GM21360 (cell line): Measurements from ENCODE around the gene ACKR3.

ENCODE experiments used
- ATAC-seq: cut with Tn5 transposase; IDR thresholded peaks from one replicate; pipeline ENCODE4 v1.9.1; 2021; ENCODE audit warnings: mild to moderate bottlenecking, moderate library complexity; ENCODE audit not compliant: unreplicated experiment

ACKR3 gene

DNA sequence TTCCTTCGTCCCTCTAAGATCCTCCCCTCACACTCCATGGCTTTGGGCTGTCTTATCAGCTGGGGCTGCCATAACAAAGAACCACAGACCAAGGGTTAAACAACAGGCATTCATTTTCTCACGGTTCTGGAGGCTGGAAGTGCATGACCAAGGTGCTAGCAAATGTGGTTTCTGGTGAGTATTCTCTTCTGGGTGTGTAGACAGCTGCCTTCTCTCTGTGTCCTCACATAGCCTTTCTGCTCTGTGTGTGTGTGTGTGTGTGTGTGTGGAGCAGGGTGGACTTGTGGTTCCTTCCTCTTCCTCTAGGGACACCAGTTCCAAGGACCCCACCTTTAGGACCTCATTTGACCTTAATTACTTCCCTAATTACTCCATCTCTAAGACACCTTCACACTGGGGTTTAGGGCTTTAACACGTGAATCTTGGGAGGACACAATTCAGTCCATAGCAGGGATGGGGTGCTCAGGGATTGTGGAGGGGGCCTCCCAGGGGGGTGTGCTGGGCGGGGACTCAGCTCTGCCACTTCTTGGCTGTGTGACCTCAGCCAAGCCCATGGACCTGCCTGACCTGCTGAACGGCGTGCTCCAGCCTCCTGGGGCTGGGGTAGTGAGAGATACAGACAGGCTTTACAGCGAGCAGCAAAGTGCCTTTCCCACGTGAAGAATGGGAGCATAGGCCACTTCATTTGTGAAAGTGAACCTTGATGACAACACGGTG is 38.0 kb downstream of the ACKR3 start:
- ATAC-seq, result no peak

DNA sequence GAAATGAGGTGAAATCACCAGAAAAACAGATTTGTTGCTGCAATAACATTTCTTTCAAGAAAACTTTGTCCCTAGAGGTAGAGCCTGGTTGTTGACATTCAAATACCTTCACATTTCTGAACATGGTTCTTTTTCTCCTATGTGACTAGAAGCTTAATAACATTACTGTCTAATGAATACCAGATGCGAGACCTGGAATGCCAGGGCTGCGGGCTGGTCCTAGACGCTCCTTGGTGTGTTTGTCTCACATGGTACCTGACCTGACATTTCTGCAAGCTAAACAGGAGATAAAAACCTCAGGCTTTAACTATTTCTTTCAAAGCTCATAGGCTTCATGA is 38.5 kb downstream of the ACKR3 start:
- ATAC-seq, result no peak

DNA sequence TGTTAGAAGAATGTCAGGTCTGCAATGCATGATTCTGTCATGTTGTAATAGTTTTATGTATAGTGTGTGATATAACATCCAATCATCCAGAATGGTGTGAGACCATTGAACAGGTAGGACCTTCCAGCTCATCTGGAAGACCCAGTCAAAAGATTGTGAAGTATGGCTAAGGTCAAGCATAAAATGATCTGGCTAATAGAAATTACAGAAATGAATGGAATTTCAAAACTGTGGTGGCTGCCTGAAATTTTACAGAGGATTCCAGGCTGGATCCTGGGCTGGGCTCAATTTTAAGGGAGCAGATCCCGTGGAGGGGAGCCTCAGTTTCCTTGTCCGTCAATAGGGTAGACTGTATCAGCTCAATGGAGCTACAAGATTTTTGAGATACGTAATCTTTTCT is 39.1 kb downstream of the ACKR3 start:
- ATAC-seq, result no peak

DNA sequence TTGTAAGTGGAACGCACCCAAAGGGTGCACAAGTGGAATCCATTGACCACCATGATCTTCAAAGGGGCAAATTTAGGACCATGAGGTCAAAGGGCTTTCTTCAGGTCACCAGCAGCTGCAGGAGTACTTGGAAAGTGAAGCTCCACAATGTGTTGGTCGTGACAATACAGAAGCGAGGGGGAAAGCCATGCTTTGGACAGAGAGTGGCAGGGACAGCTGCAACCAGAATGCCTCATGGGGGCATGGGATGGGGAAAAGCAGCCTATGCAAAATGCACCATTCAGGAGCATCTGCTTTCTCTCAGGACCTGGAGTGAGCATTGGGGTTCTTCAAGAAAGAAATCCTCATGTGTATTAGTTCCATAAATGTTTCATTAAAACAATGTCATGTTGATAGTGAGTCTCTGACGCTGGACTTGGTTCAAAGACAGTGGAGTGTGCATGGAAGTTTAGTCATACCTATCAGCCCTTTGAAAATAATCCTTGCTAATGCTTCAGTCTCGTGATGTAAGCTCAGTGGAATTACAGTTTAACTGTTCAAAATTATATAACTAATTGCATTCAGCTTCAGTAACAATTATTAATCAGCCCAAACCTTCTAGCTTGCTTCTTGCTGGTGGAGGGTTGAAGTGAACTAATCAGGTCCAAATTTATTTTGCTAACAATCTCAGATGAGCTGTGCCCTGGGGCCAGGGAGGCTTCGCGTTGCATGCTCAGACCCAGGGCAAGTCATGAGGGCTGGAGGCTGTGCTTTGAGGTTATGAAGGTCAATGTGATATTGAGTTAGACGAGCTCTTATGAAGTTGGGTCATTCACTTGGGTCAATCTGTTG is 41.6 kb downstream of the ACKR3 start:
- ATAC-seq, result no peak

DNA sequence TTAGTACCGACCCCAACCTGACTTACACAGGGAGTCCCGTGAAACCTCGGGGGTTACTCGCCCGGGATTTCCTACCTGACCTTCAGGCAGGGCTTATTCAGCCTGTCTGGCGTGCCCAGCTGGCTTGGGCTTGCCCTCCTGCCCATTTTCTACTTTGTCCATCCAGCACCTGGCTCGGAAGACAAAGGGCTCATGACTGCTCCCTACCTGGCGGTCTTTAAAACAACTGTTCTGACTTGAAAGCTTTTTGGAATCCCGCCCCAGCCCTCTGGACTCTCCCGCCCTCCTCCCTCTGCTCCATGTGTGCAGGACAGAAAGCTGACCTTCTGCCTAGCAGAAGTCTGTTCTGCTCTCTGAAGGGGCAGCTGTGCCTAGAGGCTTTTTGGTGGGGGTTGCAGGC is 43.1 kb downstream of the ACKR3 start:
- ATAC-seq, result no peak

DNA sequence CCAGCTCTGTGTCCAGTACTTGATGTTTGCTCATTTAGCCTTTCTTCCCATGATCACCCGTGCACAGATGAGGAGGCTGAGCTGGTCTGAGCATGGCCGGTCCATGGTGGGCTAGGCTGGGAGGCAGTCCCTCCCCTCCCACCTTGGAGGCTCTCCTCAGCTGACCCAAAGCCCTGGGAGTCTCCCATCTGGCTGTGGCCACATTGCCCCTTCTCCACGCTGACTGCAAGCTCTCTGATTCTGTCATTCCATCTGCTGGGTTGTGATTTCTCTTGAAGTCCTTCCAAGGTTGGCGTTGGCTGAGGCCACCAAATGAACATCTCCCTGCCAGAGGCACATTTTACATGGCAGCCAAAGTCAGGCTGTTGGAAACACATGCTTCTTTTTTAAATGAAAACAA is 44.0 kb downstream of the ACKR3 start:
- no peak for ATAC-seq

DNA sequence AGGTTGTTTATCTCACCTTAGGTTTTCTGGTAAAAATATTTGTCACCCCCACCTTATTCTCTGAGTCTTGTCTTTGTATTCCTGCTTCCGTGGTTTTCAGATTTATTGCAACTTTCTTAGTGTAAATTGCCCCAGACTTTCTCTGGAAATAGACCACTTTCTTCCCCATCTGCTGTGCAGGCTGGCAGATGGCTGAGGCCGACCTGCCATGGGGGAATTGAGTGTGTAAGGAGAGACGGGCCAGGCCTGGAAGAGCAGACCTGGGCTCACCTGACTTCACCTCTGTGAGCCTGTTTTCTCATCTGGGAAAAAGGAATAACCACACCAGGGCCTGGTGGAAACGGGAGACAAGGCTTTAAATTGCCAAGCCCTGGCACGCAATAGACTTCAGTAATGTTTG is 44.9 kb downstream of the ACKR3 start:
- no peak for ATAC-seq

DNA sequence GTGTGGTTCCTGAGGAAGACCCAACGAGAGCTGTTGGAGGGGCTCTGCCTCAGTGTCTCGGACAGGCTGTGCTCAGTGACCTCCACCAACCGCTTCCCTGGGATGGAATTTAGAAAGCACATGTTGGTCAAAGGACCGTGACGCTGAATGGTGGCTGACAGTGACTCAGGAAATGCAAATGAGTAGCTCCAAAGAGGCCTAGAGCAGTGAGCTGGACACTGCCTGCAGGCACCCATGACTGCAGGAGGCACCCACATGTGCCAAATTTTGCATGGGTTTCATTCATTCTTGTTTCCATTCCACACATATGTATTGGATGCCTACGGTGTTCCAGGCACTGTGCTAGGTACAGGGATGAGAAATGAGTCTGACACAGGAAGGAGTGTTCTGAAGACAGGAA is 46.4 kb downstream of the ACKR3 start:
- no peak for ATAC-seq

DNA sequence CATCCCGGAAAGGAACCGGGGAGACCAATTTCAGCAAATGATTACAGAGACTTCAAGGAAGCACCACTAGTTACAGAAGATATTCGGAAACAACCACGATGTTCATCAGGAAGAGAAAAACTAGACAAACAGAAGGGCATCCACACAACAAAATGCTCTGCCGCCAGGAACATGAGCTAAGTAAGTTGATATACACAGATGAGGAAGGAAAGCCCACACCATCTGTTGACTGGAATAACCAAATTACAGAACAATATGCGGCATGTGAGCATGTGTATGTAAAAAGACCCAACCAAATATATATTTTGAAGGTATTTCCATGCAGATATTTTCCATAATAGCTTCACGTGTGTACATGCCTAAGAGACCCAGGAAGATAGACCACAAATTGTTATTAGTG is 47.0 kb downstream of the ACKR3 start:
- no peak for ATAC-seq

DNA sequence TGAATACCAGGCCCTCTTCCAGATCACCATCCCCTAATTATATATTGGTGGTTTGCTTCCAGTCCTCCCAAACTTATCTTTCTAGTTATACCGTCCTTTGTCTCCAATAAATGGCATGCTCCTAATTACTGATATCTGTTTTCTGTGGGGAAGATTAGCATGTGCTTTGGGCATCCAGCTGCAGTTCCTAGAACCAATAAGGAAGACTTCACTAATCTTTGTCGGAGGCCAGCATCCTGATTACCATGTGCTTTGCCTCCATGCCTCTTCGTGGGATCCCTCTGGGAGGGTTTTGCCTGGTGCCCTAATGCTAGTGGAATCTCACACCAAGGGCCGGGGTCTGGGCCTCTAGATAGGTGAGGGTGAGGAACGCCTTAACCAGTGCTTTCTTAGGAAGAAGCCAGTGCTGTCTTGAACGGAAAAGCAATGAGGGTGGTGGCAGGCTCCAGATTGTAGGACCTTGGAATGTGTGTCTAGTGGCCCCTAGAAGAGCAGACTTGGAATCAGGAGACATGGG is 47.7 kb downstream of the ACKR3 start:
- no peak for ATAC-seq

DNA sequence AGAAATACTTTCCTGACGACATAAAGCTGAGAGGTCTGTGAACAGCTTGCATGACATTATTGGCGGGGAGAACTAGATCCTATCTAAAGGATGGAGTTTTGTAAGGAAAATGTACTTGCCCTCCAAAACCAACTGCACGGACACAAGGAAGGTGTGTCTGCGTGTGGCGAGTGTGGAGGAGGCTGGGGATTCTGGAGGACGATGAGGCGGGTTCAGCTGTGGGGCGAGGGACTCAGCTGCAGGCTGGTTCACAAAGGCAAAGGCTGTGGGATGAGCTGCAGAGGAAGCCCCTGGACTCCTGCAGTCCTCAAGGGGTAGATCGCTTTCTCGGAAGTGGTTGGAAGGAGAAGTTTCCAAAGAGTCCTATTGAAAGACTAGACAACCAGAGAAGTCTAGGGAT is 48.2 kb downstream of the ACKR3 start:
- no peak for ATAC-seq

DNA sequence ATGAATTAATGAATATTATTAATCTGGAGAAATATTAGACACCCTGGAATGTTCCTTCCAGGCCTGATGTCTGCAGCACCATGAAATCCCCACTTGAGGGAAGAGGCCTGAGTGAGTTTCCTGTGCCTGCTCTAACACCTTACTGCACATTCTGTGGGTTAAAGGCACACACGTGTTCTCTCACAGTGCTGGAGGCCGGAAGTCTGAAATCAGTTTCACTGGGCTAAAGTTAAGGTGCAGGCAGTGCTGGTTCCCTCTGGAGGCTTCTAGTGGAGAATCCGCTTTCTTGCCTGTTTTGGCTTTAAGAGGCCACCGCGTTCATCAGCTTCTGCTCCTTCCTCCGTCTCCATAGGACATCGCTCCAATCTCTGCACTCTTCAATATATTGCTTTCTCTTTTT is 48.7 kb downstream of the ACKR3 start:
- ATAC-seq, result no peak

DNA sequence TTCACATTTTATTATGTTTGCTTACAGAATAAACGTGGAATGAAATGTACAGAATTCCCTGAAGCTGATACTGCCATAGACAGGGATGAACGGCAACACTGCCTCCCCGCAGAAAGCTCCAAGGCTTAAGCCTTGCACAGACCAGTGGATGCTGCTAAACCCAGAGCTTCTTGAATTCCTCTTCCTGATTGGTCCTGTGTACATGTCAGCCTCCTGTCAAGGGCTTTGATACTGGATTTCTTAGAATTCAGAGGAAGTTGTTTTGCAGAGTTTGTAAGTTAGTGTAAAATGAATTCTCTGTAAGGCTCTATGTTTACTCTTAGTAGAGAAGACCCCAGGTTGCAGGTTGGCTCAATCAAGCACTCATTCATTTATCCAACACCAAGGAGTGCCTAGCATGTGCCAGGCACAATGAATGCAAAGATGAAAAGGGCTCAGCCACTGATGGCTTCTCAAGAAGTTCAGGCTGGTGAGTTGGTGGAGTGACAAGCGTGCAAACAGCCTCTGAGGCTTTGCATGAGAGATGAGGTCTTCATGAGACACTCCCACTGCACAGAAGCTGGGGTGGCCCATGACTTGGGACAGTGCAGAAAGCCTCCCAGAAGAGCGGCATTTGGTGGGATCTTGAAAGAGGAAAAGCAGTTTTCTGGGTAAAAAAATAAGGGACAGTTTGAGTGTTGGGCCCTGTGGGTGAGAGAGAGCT is 50.4 kb downstream of the ACKR3 start:
- ATAC-seq, result no peak

DNA sequence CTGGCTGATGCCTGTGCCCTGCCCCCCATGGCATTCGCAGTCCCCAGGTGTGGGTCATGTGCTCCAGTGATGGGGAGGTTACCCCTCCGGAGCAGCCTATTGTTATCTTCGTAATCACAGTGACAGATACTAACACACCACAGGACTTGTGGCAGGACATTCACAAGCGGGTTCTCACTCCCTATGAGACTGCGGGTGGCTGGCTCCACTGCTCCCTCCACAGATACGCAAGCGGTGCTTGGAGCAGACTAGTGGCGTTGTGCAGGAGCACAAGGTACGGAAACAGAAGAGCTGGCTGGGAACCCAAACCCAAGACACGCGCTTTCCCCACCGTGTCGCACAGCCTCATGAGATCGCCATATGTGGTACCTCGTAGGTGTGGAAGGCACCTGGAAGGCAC is 52.2 kb downstream of the ACKR3 start:
- ATAC-seq, result no peak

DNA sequence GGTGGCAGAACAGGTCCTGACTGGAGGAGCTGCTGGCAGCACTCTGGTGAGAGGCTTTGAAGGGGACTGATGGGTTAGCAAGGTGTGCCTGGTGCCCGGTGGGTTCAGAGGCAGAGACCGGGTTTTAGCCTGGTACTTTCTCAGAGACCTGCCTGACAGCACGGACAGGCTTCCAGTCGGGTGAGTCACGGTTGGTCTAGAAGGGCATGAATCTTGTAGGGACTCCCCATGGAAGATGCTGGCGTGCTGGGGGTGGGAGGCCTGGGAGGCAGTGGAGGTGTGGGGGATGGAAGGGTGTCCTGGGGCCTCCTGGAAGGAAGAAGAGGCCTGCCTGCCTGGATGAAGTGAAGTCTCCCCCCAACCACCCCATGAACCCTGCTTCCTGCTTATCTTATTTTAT is 52.6 kb downstream of the ACKR3 start:
- ATAC-seq, result no peak

DNA sequence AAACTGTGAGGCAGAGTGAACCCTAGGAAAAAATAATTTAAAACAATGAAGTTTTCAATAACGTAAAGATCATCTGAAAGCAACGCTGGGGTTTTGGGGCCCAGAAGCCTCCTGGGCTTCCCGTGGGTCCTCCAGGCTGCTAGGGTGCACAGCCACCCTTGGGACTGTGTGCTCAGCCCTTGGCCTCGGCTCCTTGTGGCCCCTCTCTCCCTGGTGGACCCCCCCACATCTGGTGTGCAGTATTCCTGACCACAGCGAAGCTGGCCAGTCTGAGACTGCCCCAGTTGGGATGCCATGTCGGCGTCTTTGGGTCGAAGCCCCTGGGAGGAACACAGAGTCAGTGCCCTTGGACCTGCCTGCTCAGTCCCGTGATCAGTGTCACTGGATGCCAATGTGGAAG is 53.0 kb downstream of the ACKR3 start:
- no peak for ATAC-seq

DNA sequence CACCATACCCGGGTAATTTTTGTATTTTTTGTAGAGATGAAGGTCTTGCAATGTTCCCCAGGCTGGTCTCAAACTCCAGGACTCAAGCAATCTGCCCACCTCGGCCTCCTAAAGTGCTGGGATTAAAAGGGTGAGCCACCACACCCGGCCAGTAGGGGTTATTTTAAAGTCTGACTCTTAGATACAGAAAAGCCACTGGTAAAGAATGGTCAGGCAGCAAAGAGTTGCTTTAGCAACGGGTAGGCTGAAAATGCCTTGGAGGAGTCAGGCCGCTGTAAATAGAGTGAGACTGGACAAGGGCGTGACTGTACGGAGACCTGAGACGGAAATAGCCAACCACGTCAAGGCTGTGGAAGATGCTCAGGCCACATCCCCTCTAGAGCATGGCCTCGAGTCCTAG is 54.2 kb downstream of the ACKR3 start:
- no peak for ATAC-seq

DNA sequence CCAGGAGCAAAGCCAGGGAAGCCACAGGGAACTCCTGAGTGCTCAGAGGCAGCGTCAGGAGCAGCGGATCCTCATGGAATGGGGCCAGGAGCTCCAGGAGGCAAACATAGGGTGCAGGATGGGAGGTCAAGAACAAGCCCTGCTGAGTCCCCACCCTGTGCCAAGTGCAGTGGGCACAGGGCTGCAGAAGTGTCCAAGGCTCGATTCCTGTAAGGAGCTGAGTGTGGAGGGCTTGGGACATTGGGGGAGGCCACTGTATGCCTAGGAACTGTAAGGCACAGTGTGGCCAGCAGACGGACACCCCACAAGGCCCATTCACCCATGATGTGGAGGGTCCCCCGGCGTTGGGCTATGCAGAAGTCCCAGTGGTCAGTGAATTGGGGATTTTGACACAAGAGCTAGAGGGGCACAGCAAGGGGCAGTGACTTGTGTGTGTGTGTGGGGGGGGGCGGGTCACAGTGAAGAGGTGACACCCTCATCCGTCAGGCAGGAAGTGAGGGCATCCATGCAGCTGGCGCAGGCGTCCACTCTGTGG is 55.6 kb downstream of the ACKR3 start:
- ATAC-seq, result no peak

DNA sequence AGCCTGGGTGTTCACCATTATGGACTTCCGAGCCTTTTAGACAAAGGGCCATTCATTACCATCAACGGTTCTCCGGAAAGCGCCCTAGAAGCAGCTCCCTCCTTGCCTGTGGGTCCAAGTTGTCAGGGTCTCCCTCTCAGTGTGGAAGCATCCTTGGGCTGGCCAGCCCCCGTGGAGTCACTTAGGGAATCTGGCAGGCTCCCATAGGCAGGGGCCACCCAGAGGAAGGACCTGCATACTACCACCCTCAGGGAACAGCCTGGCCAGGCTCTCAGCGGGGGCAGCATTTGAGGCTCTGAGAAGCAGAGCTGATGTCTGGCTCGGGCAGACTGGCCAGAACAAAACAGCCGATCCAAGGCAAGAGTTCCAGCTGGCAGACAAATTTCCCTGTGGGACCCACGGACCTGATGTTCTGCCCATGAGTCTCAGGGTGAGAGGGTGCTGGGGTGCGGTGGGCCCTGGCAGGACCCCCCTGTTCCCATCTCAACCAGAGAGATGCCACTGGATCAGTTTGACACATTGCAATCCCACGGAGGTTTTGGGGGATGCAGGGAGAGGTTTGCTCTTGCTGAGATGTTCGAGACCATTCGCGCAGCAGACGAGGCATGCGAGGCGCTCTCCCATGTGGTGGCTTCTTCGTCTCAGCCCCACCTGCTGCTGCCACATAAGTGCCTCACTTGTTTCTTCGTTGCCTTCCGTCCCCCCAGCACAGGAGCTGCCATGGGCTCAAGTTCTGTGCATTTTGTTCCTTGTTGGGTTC is 56.9 kb downstream of the ACKR3 start:
- ATAC-seq, result no peak

DNA sequence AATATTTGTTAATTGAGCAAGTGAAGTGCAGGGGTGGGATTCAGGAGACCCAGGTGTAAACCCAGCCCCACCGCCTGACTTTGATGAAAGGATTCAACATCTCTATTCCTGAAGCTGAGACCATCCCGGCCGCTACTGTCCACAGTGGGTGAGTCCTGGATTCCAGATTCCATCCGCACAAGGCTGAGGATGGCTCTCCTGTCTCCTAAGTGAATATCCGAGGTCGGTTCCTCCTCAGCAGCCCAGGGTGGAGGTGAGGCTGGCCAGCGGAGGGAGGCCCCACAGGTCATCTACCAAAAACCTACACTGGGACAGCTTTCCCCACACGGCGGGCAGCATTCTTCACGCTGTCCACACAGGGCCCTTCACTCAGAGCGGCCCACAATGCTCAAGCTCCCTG is 57.6 kb downstream of the ACKR3 start:
- no peak for ATAC-seq

DNA sequence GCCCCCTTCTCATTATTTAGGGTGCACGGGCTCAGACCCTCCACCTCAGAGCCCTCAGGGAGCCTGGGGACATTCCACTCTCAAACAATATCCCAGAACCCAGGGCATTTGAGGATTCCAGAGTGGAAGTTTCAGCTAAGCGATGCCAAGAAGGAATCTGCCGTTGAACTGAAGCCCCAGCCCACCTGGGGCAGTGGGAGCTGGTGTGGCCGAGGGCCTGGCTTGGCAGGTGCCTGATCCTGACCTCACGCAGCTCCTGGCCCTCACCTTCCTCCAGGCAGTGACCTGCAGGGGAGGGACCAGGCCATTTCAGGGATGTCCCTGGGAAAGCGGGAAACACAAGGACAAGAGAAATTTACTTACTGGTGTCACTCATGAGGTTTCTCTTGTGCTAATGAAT is 58.2 kb downstream of the ACKR3 start:
- ATAC-seq, result no peak
